HepG2 (cell line): ENCODE results near the gene IQCN. TPM values are rescaled to one million over a fixed set of nuclear protein-coding genes. Genes with fewer than 3 reads are reported as not detected.

Experiments
- DR1 ChIP-seq: sonication (generic); formaldehyde crosslinking; IDR thresholded peaks from 2 replicates; pipeline ENCODE4 v1.8.0; 2021; ENCODE audit warnings: mild to moderate bottlenecking, missing genetic modification reagents, inconsistent platforms
- FOSL2 ChIP-seq: sonication (generic); formaldehyde crosslinking; IDR thresholded peaks from 2 replicates; pipeline ENCODE4 v1.4.0; 2020; ENCODE audit warnings: missing genetic modification reagents
- HNF4G ChIP-seq, 2 experiments: sonication (generic) in 1 of 2; formaldehyde crosslinking in 1 of 2; IDR thresholded peaks; 2 replicates each; pipeline versions ENCODE4 v1.4.0 to v1.6.1; 2011 to 2020; ENCODE audit warnings: borderline replicate concordance in 2 of 2, low read depth in 2 of 2, mild to moderate bottlenecking in 2 of 2, low read length in 1 of 2, missing genetic modification reagents in 1 of 2, moderate library complexity in 1 of 2
- HOXD1 ChIP-seq: sonication (generic); formaldehyde crosslinking; IDR thresholded peaks from 2 replicates; pipeline ENCODE4 v1.5.0; 2020; ENCODE audit warnings: missing genetic modification reagents
- PHF8 ChIP-seq: sonication (generic); formaldehyde crosslinking; IDR thresholded peaks from 2 replicates; pipeline ENCODE4 v1.5.0; 2020; ENCODE audit warnings: missing genetic modification reagents
- RFX3 ChIP-seq: IDR thresholded peaks from 2 replicates; pipeline ENCODE4 v1.6.1; 2016; ENCODE audit warnings: missing biosample characterization, missing genetic modification reagents
- SNAPC2 ChIP-seq: sonication (generic); formaldehyde crosslinking; IDR thresholded peaks from 2 replicates; pipeline ENCODE4 v1.8.1; 2022; ENCODE audit warnings: mild to moderate bottlenecking, missing genetic modification reagents
- YEATS4 ChIP-seq: sonication (generic); formaldehyde crosslinking; IDR thresholded peaks from 2 replicates; pipeline ENCODE4 v1.4.0; 2020; ENCODE audit warnings: missing genetic modification reagents, borderline replicate concordance
- ZBTB20 ChIP-seq: sonication (generic); formaldehyde crosslinking; IDR thresholded peaks from 2 replicates; pipeline ENCODE4 v1.8.1; 2023; ENCODE audit warnings: missing genetic modification reagents, low read depth, mild to moderate bottlenecking, borderline replicate concordance
- ZNF263 ChIP-seq: sonication (generic); formaldehyde crosslinking; IDR thresholded peaks from 2 replicates; pipeline ENCODE4 v1.4.0; 2020; ENCODE audit warnings: missing genetic modification reagents
- ZNF572 ChIP-seq: sonication (generic); formaldehyde crosslinking; IDR thresholded peaks from 2 replicates; pipeline ENCODE4 v1.5.1; 2020; ENCODE audit warnings: mild to moderate bottlenecking, missing genetic modification reagents
- ZNF761 ChIP-seq: sonication (generic); formaldehyde crosslinking; conservative IDR thresholded peaks from 2 replicates; pipeline ENCODE4 v1.4.0; 2020; ENCODE audit warnings: mild to moderate bottlenecking, missing genetic modification reagents
- polyA plus RNA-seq, 8 experiments: library from polyadenylated mRNA; depleted of rRNA in 3 of 8; stranded (reverse) in 7 of 8; unstranded in 1 of 8; fragments of >200 nt; fragmentation: Illumina TruSeq in 4 of 8; extraction: Trizol in 4 of 8; gene quantifications; 2 replicates each; pipeline versions ENCODE4 v1.2.1 to v1.2.3, GENCODE V29; 2011 to 2016; ENCODE audit warnings: low read depth in 4 of 8, missing spikeins in 1 of 8, mixed read lengths in 1 of 8; ENCODE audit not compliant: insufficient read depth in 1 of 8
- total RNA-seq, 5 experiments: library from RNA; depleted of rRNA; stranded (reverse); fragments of >200 nt; fragmentation: Illumina TruSeq; extraction: Trizol; gene quantifications; 2 replicates each; pipeline ENCODE4 v1.2.3, GENCODE V29; 2016; ENCODE audit warnings: low read depth in 1 of 5
- TF ChIP-seq, protein P1 (sequence below): IDR thresholded peaks from 2 replicates; pipeline ENCODE4 v1.6.1; 2016; ENCODE audit warnings: missing biosample characterization, missing genetic modification reagents, low read depth
- TF ChIP-seq, protein P2 (sequence below): sonication (generic); formaldehyde crosslinking; IDR thresholded peaks from 2 replicates; pipeline ENCODE4 v1.8.0; 2022; ENCODE audit warnings: low read depth, missing genetic modification reagents
- TF ChIP-seq, protein P3 (sequence below): IDR thresholded peaks from 2 replicates; pipeline ENCODE4 v1.6.1; 2016; ENCODE audit warnings: low read depth
- TF ChIP-seq, protein P4 (sequence below): sonication (generic); formaldehyde crosslinking; IDR thresholded peaks from 2 replicates; pipeline ENCODE4 v1.8.0; 2022; ENCODE audit warnings: missing genetic modification reagents, mild to moderate bottlenecking, inconsistent platforms, borderline replicate concordance
- TF ChIP-seq, protein P5 (sequence below): sonication (generic); formaldehyde crosslinking; IDR thresholded peaks from 2 replicates; pipeline ENCODE4 v1.8.1; 2023; ENCODE audit warnings: mild to moderate bottlenecking, inconsistent platforms, moderate library complexity, missing genetic modification reagents, borderline replicate concordance
- TF ChIP-seq, protein P6 (sequence below): sonication (generic); formaldehyde crosslinking; conservative IDR thresholded peaks from 2 replicates; pipeline ENCODE4 v1.8.0; 2022; ENCODE audit warnings: missing genetic modification reagents

IQCN gene
- total and polyA plus RNA-seq, 2 of the 13 experiments (the other 11 are each of a cell fraction or from before 2014, with no cell fraction given) = 0.04 to 0.18 TPM

DNA sequence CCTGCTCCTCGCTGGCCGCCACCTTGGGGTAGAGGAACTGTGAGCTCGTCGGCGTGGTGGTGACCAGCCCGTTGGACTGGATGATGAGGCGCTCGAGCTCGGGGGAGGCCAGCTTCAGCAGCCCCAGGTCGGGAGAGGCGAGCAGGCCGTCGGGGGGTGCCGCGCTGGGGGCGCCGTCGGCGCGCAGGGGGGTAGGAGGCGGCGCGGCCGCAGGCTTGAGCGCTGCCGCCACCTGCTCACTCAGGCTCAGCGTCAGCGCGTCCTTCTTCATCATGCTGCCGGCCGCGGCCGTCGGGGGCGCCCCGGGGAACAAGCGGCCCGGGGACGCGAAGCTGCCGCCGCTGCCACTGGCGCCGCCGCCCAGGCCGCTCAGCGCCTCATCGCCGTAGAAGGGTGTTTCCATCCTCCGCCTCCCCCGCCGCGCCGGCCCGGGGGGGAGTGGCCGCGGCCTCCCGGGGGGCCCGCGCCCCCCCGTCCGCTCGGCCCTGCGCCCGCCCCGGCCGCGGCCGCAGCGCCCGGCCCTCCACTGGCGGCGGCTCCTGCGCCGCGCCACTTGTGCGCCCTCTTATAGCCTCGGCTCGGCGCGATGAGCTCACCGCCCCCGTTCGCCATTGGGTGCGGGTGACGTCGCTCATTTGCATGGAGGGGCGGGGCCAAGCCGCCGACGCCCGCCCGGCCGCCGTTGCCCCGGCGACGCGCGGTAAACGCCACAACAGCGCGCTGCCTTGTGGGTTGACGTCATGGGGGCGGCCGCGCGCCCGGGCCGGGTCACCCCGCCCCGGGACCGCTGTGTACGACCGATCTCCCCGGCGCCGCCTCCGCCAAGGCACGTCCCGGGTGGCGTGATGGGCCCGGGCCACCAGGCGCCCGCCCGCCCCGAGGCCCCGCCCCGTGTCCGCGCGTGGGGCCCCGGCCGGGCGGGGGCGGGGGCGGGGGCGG is 7.1 kb upstream of the IQCN start, which contains the start of gene JUND (continued):
- TF ChIP-seq, protein P1, sequence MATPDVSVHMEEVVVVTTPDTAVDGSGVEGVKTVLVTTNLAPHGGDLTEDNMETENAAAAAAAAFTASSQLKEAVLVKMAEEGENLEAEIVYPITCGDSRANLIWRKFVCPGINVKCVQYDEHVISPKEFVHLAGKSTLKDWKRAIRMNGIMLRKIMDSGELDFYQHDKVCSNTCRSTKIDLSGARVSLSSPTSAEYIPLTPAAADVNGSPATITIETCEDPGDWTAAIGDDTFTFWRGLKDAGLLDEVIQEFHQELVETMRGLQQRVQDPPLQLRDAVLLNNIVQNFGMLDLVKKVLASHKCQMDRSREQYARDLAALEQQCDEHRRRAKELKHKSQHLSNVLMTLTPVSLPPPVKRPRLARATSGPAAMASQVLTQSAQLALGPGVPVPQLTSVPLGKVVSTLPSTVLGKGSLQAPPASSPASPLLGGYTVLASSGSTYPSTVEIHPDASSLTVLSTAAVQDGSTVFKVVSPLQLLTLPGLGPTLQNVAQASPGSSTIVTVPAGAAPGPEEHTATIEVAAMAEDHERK (CRISPR knock-in tag) = peak; percentile 58; the same call in 1 of the 2 replicates
- TF ChIP-seq, protein P2, sequence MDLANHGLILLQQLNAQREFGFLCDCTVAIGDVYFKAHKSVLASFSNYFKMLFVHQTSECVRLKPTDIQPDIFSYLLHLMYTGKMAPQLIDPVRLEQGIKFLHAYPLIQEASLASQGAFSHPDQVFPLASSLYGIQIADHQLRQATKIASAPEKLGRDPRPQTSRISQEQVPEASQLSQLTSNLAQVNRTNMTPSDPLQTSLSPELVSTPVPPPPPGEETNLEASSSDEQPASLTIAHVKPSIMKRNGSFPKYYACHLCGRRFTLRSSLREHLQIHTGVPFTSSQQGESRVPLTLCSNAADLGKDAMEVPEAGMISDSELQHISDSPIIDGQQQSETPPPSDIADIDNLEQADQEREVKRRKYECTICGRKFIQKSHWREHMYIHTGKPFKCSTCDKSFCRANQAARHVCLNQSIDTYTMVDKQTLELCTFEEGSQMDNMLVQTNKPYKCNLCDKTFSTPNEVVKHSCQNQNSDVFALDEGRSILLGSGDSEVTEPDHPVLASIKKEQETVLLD (CRISPR knock-in tag) = peak; percentile 97
- TF ChIP-seq HNF4G (IDR thresholded peaks at IDR 0.05; ENCODE audit: borderline replicate concordance, low read depth, low read length) (no peak), HNF4G (CRISPR knock-in tag; IDR thresholded peaks at IDR 0.05; ENCODE audit: borderline replicate concordance, low read depth) (no peak; the same call in 1 of the 2 replicates), FOSL2 (0 out of 2 replicates have a peak, but pooled peaks have one; percentile 24), SNAPC2 (CRISPR knock-in tag) (no peak), YEATS4 (CRISPR knock-in tag) (0 out of 2 replicates have a peak, but pooled peaks have one; percentile 52), RFX3 (peak; percentile 85), ZNF761 (CRISPR knock-in tag) (0 out of 2 replicates have a peak, but pooled peaks have one; percentile 32), ZBTB20 (CRISPR knock-in tag) (no peak), PHF8 (CRISPR knock-in tag) (peak; percentile 38; the same call in 1 of the 2 replicates), ZNF572 (CRISPR knock-in tag) (no peak), ZNF263 (CRISPR knock-in tag) (no peak), DR1 (peak; percentile 85; the same call in 1 of the 2 replicates), HOXD1 (CRISPR knock-in tag) (0 out of 2 replicates have a peak, but pooled peaks have one; percentile 54)
- TF ChIP-seq, protein P3, sequence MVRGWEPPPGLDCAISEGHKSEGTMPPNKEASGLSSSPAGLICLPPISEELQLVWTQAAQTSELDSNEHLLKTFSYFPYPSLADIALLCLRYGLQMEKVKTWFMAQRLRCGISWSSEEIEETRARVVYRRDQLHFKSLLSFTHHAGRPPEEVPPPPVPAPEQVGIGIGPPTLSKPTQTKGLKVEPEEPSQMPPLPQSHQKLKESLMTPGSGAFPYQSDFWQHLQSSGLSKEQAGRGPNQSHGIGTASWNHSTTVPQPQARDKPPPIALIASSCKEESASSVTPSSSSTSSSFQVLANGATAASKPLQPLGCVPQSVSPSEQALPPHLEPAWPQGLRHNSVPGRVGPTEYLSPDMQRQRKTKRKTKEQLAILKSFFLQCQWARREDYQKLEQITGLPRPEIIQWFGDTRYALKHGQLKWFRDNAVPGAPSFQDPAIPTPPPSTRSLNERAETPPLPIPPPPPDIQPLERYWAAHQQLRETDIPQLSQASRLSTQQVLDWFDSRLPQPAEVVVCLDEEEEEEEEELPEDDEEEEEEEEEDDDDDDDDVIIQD = no peak
- TF ChIP-seq, protein P4, sequence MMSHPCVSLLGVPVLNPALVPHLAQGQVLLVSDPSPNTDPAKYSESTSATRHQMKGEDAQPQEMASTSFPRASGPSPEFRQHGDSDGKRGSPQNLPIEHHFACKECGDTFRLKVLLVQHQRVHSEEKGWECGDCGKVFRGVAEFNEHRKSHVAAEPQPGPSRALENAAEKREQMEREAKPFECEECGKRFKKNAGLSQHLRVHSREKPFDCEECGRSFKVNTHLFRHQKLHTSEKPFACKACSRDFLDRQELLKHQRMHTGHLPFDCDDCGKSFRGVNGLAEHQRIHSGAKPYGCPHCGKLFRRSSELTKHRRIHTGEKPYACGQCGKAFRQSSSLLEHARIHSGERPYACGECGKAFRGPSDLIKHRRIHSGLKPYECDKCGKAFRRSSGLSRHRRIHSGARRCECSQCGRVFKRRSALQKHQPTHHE (CRISPR knock-in tag) = no peak
- TF ChIP-seq, protein P5, sequence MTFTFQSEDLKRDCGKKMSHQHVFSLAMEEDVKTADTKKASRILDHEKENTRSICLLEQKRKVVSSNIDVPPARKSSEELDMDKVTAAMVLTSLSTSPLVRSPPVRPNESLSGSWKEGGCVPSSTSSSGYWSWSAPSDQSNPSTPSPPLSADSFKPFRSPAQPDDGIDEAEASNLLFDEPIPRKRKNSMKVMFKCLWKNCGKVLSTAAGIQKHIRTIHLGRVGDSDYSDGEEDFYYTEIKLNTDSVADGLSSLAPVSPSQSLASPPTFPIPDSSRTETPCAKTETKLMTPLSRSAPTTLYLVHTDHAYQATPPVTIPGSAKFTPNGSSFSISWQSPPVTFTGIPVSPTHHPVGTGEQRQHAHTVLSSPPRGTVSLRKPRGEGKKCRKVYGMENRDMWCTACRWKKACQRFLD (CRISPR knock-in tag) = 0 out of 2 replicates have a peak, but pooled peaks have one; percentile 53
- TF ChIP-seq, protein P6, sequence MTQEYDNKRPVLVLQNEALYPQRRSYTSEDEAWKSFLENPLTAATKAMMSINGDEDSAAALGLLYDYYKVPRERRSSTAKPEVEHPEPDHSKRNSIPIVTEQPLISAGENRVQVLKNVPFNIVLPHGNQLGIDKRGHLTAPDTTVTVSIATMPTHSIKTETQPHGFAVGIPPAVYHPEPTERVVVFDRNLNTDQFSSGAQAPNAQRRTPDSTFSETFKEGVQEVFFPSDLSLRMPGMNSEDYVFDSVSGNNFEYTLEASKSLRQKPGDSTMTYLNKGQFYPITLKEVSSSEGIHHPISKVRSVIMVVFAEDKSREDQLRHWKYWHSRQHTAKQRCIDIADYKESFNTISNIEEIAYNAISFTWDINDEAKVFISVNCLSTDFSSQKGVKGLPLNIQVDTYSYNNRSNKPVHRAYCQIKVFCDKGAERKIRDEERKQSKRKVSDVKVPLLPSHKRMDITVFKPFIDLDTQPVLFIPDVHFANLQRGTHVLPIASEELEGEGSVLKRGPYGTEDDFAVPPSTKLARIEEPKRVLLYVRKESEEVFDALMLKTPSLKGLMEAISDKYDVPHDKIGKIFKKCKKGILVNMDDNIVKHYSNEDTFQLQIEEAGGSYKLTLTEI (CRISPR knock-in tag) = no peak
